Measurements from ENCODE around the gene DNAJC3.
"Not testable (repeated sequence)": the region's sequence is repeated elsewhere in the genome, so short reads cannot be mapped to it uniquely, and the experiment has no call there.

Gene DNAJC3

DNA sequence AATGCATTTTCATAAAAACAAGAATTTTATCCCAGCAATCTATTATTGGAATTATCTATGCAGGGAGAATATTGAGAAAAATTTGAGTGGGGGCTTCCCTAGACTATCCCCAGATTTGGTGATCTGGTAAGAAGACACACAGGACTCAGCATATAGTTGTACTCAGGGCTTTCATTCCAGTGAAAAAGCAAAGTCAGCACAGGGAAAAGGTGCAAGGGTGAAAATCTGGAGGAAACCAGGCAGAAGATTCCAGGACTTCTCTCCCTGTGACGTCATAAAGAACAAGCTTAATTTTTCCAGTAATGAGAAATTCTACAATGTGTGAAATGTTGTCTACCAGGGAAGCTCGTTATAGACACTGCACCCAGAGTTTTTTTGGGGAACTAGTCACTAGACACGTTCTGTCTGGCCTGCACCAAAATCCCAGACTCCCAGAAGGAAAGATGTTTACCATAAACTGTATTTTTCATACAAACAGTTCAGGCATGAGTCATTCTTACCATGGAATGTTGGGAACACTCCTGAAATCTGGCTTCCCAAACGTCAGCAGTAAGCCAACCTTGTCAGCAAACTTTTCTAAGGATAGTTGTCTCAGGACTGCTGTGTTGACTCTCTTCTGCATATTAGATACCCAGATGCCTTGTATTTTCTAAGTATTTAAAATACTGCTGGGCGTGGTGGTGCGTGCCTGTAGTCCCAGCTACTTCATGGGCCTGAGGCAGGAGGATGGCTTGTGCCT, 107.4 kb downstream of the DNAJC3 start:
- TF ChIP-seq, protein P1, sequence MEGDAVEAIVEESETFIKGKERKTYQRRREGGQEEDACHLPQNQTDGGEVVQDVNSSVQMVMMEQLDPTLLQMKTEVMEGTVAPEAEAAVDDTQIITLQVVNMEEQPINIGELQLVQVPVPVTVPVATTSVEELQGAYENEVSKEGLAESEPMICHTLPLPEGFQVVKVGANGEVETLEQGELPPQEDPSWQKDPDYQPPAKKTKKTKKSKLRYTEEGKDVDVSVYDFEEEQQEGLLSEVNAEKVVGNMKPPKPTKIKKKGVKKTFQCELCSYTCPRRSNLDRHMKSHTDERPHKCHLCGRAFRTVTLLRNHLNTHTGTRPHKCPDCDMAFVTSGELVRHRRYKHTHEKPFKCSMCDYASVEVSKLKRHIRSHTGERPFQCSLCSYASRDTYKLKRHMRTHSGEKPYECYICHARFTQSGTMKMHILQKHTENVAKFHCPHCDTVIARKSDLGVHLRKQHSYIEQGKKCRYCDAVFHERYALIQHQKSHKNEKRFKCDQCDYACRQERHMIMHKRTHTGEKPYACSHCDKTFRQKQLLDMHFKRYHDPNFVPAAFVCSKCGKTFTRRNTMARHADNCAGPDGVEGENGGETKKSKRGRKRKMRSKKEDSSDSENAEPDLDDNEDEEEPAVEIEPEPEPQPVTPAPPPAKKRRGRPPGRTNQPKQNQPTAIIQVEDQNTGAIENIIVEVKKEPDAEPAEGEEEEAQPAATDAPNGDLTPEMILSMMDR (IDR thresholded peaks at IDR 0.05; ENCODE audit: poor library complexity, severe bottlenecking): no peak
- ATAC-seq (ENCODE audit: low read depth) (peak; percentile 86), DNase-seq (ENCODE audit: low spot score) (no peak)
- Histone ChIP-seq H3K9me3 (ENCODE audit: severe bottlenecking) (no peaks in the 10 kb centered on the region), H3K27ac (ENCODE audit: poor library complexity, severe bottlenecking) (peak overlapping the region; percentile 61), H3K4me3 (ENCODE audit: severe bottlenecking) (no peak overlapping the region), H3K27me3 (ENCODE audit: insufficient read depth, poor library complexity, severe bottlenecking) (no peaks in the 10 kb centered on the region), H3K36me3 (ENCODE audit: low read depth) (peaks cover 50% of the 10 kb centered on the region), H3K4me1 (ENCODE audit: insufficient read depth, poor library complexity, severe bottlenecking) (peaks cover 18% of the 10 kb centered on the region)

DNA sequence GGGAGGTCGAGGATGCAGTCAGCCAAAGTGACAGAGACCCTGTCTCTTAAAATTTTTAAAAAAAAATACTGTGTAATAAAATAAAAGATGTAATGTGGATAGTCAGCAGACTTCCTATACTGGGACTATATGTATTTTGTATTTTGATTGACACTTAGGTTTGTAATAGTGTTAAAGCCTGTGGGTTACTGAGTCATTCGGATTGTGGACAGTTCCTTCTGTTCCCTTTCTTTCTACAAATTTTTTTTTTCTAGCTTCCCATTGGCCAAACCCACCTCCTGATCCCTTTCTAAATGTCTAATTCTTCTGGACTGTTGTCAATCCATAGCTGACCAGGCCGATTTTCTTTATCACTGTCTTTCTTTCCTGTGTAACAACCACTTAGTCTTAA, 108.0 kb downstream of the DNAJC3 start:
- peak; percentile 77 for ATAC-seq (ENCODE audit: low read depth)
- Histone ChIP-seq H3K27me3 (ENCODE audit: insufficient read depth, poor library complexity, severe bottlenecking) (no peaks in the 10 kb centered on the region), H3K36me3 (ENCODE audit: low read depth) (peaks cover 56% of the 10 kb centered on the region), H3K4me1 (ENCODE audit: insufficient read depth, poor library complexity, severe bottlenecking) (peaks cover 18% of the 10 kb centered on the region), H3K9me3 (ENCODE audit: severe bottlenecking) (no peaks in the 10 kb centered on the region), H3K4me3 (ENCODE audit: severe bottlenecking) (no peak overlapping the region), H3K27ac (ENCODE audit: poor library complexity, severe bottlenecking) (peak overlapping the region; percentile 61)
- no peak for DNase-seq (ENCODE audit: low spot score)
- TF ChIP-seq, protein P1 (IDR thresholded peaks at IDR 0.05; ENCODE audit: poor library complexity, severe bottlenecking): no peak

DNA sequence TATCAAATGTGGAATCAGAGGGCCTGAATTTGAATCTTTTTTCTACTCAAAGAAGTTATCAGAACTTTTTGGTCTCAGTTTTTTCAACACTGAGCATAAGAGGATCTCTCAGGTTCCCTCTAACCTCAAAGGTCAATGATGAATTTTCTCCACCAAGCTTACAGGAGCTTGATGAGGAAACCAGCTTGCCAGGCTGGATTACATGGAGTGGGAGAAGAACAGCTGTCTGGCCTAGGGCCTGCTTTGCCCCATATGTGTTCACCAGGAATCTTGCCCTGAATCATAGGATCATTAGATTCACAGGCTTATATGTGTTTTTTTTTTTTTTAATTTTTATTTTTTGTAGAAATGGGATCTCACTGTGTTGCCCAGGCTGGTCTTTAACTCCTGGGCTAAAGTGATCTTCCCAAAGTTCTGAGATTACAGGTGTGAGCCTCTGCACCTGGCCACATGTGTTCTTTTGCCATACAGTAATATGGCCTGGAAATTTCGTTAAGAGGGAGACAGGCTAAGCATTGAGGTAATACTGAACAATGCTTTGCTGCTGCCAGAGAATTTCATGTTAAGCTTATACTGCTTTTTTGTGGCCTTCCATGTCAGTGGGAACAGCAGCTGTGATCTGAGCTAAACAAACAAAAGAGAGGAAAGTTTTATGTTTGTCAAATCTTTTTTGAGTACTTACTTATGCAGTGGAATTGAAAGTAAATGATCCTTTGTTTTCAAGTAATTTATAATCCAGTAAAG, 110.6 kb downstream of the DNAJC3 start:
- Histone ChIP-seq H3K4me3 (ENCODE audit: severe bottlenecking) (no peak overlapping the region), H3K27ac (ENCODE audit: poor library complexity, severe bottlenecking) (no peak overlapping the region), H3K4me1 (ENCODE audit: insufficient read depth, poor library complexity, severe bottlenecking) (peaks cover 21% of the 10 kb centered on the region), H3K27me3 (ENCODE audit: insufficient read depth, poor library complexity, severe bottlenecking) (no peaks in the 10 kb centered on the region), H3K9me3 (ENCODE audit: severe bottlenecking) (no peaks in the 10 kb centered on the region), H3K36me3 (ENCODE audit: low read depth) (peaks cover 68% of the 10 kb centered on the region)
- TF ChIP-seq, protein P1 (IDR thresholded peaks at IDR 0.05; ENCODE audit: poor library complexity, severe bottlenecking): no peak
- DNase-seq (ENCODE audit: low spot score) (no peak), ATAC-seq (ENCODE audit: low read depth) (no peak)

DNA sequence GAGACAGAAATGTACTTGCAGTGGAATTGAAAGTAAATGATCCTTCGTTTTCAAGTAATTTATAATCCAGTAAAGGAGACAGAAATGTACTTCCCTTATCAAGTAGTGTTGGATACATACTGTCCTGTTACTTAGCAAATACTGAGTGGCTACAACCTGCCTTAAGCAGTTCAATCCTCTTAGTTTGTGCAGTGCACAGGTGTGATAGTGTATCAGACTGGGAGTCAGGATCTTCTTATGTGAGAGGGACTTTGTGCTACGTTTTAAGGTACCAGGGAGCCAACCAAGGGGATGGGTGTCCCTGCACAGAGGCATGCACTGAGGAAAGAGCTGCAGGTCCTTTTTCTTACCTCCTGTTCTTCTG, 111.1 kb downstream of the DNAJC3 start:
- Histone ChIP-seq H3K27me3 (ENCODE audit: insufficient read depth, poor library complexity, severe bottlenecking) (no peaks in the 10 kb centered on the region), H3K9me3 (ENCODE audit: severe bottlenecking) (no peaks in the 10 kb centered on the region), H3K4me3 (ENCODE audit: severe bottlenecking) (no peak overlapping the region), H3K27ac (ENCODE audit: poor library complexity, severe bottlenecking) (no peak overlapping the region), H3K36me3 (ENCODE audit: low read depth) (peaks cover 74% of the 10 kb centered on the region), H3K4me1 (ENCODE audit: insufficient read depth, poor library complexity, severe bottlenecking) (peaks cover 24% of the 10 kb centered on the region)
- TF ChIP-seq, protein P1 (IDR thresholded peaks at IDR 0.05; ENCODE audit: poor library complexity, severe bottlenecking): no peak
- ATAC-seq (ENCODE audit: low read depth) (no peak), DNase-seq (ENCODE audit: low spot score) (no peak)

DNA sequence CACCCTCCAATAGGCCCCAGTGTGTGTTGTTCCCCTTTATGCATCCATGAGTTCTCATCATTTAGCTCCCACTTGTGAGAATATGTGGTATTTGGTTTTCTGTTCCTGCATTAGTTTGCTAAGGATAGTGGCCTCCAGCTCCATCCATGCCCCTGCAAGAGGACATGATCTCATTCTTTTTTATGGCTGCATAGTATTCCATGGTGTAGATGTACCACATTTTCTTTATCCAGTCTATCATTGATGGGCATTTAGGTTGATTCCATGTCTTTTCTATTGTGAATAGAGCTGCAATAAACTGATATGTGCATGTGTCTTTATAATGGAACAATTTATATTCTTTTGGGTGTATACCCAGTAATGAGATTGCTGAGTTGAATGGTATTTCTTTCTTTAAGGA, 112.4 kb downstream of the DNAJC3 start:
- not testable (repeated sequence) for H3K27me3 ChIP-seq (ENCODE audit: insufficient read depth, poor library complexity, severe bottlenecking); H3K27ac ChIP-seq (ENCODE audit: poor library complexity, severe bottlenecking); ATAC-seq (ENCODE audit: low read depth); H3K4me3 ChIP-seq (ENCODE audit: severe bottlenecking); H3K9me3 ChIP-seq (ENCODE audit: severe bottlenecking); DNase-seq (ENCODE audit: low spot score)
- Histone ChIP-seq H3K36me3 (ENCODE audit: low read depth) (peaks cover 85% of the 10 kb centered on the region), H3K4me1 (ENCODE audit: insufficient read depth, poor library complexity, severe bottlenecking) (peaks cover 15% of the 10 kb centered on the region)
